BJ (cell line): Measurements from ENCODE around the gene C19orf81. TPM values are rescaled to one million over a fixed set of nuclear protein-coding genes. Genes with fewer than 3 reads are reported as not detected.

Experiments
- CTCF ChIA-PET: fragments of 350-600 bp; formaldehyde crosslinking; extraction: SDS; loops from one replicate; lab custom pipeline; 2021; ENCODE audit warnings: antibody characterized with exemption, inconsistent platforms; lab: Yijun Ruan, JAX
- POLR2A ChIA-PET: fragments of 300-600 bp; sonication (Branson Sonifier 250); formaldehyde crosslinking; extraction: SDS; loops from one replicate; lab custom pipeline; 2021; ENCODE audit warnings: antibody characterized with exemption; lab: Charles Lee
- DNase-seq: peaks from one replicate; pipeline ENCODE4 v3.0.0-alpha.2; 2011; ENCODE audit warnings: low read depth
- H3K27me3 ChIP-seq: 2 replicates; pipeline ENCODE4 v1.6.0; 2011; ENCODE audit warnings: low read length; ENCODE audit not compliant: control insufficient read depth, insufficient read depth
- H3K36me3 ChIP-seq: 2 replicates; pipeline ENCODE4 v1.5.1; 2011; ENCODE audit warnings: low read length; ENCODE audit not compliant: control insufficient read depth, insufficient read depth
- H3K4me3 ChIP-seq: 2 replicates; pipeline ENCODE4 v1.5.1; 2011; ENCODE audit warnings: low read depth, mild to moderate bottlenecking, control low read depth, low read length
- polyA plus RNA-seq: library from polyadenylated mRNA; depleted of rRNA; stranded (reverse); fragments of >200 nt; gene quantifications from 2 replicates; pipeline ENCODE4 v1.2.3, GENCODE V29; 2011
- TF ChIP-seq, protein P1 (sequence below): IDR thresholded peaks from 2 replicates; pipeline ENCODE4 v1.5.1; 2011; ENCODE audit warnings: low read depth, mild to moderate bottlenecking, control low read depth, inconsistent platforms, low read length, moderate library complexity; ENCODE audit not compliant: insufficient read depth

C19orf81 gene
- polyA plus RNA-seq, 1 experiment, result 0.47 TPM

GRCh38 chr19:50669302-50670101 is 20.3 kb downstream of the C19orf81 start:
- no peak for DNase-seq
- H3K36me3 ChIP-seq, result no peaks in the 10 kb centered on the region
- no peak overlapping the region for H3K4me3 ChIP-seq
- TF ChIP-seq, protein P1, sequence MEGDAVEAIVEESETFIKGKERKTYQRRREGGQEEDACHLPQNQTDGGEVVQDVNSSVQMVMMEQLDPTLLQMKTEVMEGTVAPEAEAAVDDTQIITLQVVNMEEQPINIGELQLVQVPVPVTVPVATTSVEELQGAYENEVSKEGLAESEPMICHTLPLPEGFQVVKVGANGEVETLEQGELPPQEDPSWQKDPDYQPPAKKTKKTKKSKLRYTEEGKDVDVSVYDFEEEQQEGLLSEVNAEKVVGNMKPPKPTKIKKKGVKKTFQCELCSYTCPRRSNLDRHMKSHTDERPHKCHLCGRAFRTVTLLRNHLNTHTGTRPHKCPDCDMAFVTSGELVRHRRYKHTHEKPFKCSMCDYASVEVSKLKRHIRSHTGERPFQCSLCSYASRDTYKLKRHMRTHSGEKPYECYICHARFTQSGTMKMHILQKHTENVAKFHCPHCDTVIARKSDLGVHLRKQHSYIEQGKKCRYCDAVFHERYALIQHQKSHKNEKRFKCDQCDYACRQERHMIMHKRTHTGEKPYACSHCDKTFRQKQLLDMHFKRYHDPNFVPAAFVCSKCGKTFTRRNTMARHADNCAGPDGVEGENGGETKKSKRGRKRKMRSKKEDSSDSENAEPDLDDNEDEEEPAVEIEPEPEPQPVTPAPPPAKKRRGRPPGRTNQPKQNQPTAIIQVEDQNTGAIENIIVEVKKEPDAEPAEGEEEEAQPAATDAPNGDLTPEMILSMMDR, result peak; percentile 88
- H3K27me3 ChIP-seq, result peaks cover 16% of the 10 kb centered on the region
- ChIA-PET POLR2A (no interaction called here), CTCF (interaction anchor here (0.6 to 2.9 kb wide), 28 partner anchors 9 to 252 kb away, joined by 3 to 21 read pairs (median 6); partner anchors contain the start of gene CLEC11A)

DNA sequence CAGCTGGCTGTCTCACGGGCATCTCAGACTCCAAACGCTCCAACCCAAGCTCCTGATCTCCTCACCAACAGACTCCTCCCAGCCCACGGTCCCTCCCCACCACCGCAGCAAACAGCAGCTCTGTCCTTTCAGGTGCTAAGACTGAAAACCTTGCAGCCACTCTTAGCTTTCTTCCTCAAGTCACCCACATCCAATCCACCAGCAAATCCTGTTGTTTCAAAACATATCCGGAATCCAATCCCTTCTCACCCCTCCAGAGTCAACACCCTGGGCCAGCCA is 20.8 kb downstream of the C19orf81 start:
- Histone ChIP-seq H3K36me3 (no peaks in the 10 kb centered on the region), H3K27me3 (peaks cover 16% of the 10 kb centered on the region), H3K4me3 (no peak overlapping the region)
- ChIA-PET CTCF (interaction anchor here (0.6 to 2.9 kb wide), 27 partner anchors 10 to 252 kb away, joined by 3 to 21 read pairs (median 6); partner anchors contain the start of gene CLEC11A), POLR2A (no interaction called here)
- no peak for DNase-seq
- TF ChIP-seq, protein P1, result no peak

DNA sequence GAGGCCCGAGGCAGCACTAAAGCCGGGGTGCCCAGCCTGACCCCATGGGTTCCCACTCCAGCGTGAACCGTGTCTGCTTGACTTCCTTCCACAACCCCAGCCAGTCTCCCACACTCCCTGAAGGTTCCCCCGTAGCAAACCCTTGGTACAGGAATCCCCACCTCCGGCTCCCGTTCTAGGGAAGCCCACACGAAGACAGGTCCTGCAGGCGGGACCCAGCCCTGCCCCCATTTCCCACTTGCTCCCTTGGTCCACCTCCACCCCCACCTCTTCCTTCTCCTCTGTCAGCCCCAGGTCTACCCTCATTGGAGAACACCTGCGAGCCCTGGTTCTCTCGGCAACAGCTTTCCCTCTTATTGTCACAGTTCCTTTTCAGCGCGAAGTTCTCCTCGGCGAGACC is 23.9 kb downstream of the C19orf81 start:
- TF ChIP-seq, protein P1, result no peak
- H3K4me3 ChIP-seq, result no peak overlapping the region
- CTCF ChIA-PET, result interaction anchor here (1.0 kb wide), 1 partner anchor 111 kb away, joined by 3 read pairs; no protein-coding TSS in a partner anchor
- H3K36me3 ChIP-seq, result no peaks in the 10 kb centered on the region
- H3K27me3 ChIP-seq, result peaks cover 6% of the 10 kb centered on the region
- POLR2A ChIA-PET, result no interaction called here
- no peak for DNase-seq

DNA sequence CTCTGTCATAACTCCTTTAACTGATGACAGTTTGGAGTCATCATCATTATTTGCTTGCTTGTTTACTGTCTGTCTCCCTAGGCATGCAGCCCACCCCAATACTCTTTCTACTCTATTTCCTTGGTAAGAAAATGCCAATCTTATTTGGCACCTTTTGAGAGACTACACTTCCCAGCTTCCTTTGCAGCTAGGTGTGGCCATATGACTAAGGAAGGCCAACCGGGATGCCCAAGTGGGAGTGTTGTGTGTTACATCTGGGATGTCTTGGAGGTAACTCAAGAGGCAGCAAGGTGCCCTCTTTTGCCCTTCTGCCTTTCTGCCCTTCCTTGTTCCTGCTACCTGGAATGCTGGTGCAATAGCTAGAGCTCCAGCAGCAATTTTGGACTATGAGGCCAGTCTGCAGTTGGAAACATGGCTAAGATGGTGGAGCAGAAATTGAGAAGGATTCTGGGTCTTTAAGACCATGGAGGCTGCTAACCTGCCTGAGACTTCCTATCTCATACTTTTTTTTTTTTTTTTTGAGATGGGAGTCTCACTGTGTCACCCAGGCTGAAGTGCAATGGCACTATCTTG is 27.5 kb downstream of the C19orf81 start:
- ChIA-PET CTCF (no interaction called here), POLR2A (no interaction called here)
- no peak for DNase-seq
- no peaks in the 10 kb centered on the region for H3K36me3 ChIP-seq
- TF ChIP-seq, protein P1, result no peak
- no peak overlapping the region for H3K4me3 ChIP-seq
- no peaks in the 10 kb centered on the region; the same call in 1 of the 2 replicates for H3K27me3 ChIP-seq

- CTCF ChIA-PET, result no interaction called here
- Histone ChIP-seq H3K4me3 (no peak overlapping the region), H3K36me3 (no peaks in the 10 kb centered on the region), H3K27me3 (no peaks in the 10 kb centered on the region; the same call in 1 of the 2 replicates)
- TF ChIP-seq, protein P1, result no peak
- no peak for DNase-seq
- POLR2A ChIA-PET, result no interaction called here
Measured at GRCh38 chr19:50677636-50678035, 28.4 kb downstream of the C19orf81 start.
